ENCODE data around the gene HTRA3. TPM values are rescaled to one million over a fixed set of nuclear protein-coding genes. Genes with fewer than 3 reads are reported as not detected.
A peak's percentile ranks its signal among the peaks of the same experiment; 100 is the strongest.

The HTRA3 gene
- total RNA-seq, 1 donor from 2014 or later = 1.6 TPM

DNA sequence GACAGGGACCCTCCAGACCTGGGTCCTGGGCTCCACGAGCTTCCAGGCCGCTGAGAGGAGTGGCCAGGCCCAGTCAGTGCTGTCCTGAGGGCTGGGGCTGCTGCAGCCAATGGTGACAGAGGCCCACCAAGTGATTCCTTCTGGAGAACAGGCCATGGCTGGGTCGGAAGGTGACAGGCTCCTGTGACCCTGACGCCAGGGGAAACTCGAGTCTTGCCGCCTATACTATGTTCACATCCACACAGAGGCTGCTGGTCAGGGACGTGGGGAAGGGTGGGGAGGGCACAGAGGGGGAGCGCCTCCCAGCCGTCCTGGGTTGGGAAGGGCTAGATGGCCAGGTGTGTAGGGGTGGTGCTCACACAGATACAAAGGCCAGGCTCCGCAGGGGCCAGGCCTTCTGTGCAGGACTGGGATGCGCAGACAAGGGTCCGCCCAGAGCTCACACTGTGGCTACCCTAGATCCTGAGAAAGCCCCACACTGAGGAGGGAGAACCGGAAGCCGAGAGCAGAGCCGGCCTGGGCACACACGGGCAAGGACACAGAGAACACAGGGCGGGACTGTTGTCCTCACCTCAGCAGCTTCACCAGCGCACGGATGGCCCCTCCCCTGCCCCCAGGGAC lies 81.4 kb downstream of the HTRA3 start:
- no peak for DNase-seq (ENCODE audit: low spot score)
- no peak for ATAC-seq

DNA sequence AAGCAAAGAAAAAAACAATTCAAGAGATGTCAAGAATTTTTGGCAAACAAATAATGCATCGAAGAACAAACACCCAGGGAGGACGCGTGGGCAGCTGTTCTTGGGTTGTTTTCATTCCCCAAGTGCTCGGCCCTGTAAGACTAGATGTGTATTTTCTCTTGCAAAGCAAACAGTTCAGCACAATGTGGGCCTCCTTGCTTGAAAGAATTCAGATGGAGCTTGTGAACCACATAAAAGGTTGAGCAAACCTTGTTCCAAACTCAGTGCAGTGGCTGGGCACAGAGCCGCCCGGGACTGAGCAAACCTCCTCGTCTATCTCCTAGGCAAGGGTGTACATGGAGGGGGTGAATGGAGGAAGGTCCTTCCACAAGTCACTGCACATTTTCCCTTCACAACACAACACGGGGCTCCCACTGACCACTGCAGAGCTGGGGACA lies 82.4 kb downstream of the HTRA3 start:
- DNase-seq (ENCODE audit: low spot score) = no peak
- ATAC-seq = peak; percentile 24

DNA sequence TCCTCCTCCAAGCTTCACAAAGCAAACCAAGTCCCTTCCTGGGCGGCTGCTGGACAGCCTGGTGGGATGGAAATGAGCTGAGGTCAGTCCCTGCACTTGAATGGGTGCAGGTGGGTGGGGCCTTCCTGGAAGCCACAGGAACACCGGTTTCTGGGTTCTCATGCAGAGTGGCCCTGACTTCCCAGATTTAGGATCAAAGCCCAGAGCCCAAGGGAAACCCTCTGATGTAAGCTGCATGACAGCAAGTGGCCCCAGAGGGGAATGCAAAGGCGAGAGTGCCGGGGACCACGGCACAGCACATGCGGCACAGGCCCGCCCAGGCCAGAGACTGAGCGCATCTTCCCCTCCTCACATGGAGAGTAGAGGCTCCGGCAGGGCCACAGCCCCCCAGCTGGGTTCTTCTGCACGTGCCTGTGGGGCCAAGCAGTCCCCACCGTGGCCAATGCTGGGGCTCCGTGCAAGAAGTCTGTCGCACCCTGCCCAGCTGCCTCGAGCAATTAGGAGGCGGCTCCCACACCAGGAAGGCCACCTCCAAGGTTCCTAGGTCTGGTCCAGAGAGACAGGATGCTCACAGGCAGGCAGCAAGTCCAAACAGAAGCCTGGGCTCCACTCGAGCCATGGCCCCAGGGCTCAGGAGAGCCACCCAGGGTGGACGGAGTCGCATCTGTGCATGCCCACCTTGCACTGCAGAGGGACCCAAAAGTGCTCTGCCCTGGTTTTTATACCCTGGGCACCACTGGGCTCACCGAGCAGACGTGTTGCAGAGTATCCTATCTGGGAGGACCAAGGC lies 83.0 kb downstream of the HTRA3 start:
- ATAC-seq = no peak
- DNase-seq (ENCODE audit: low spot score) = peak; percentile 35

- DNase-seq (ENCODE audit: low spot score) (no peak), ATAC-seq (no peak)
Measured at GRCh38 chr4:8353158-8353669, 83.7 kb downstream of the HTRA3 start.

DNA sequence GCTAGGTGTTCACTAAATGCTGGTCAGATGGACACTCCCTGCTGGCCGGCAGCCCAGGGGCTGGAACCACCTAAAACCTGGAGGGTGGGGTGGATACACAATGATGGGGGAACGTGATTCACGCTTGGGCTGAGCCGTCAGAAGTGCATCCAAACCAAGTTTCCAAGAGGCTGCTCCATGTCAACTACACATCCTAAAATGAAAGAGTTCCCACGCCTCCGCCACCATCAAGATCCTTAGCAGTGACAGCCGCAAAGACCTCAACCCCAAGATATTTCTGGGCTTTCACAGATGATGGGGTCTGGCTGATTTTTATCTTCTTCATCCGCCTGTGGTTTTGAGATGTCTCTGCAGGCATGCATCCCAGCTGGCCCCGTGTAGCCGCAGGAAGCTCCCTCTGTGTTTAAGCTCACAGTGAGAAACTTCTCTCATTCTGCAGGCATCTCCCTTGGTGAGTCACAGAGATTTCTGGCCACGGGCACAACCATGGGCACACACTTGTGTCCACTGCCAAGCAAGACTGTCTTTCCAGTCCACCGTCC lies 84.4 kb downstream of the HTRA3 start:
- DNase-seq (ENCODE audit: low spot score) (no peak), ATAC-seq (no peak)

- no peak for ATAC-seq
Measured at GRCh38 chr4:8355306-8355705, 85.8 kb downstream of the HTRA3 start.

DNA sequence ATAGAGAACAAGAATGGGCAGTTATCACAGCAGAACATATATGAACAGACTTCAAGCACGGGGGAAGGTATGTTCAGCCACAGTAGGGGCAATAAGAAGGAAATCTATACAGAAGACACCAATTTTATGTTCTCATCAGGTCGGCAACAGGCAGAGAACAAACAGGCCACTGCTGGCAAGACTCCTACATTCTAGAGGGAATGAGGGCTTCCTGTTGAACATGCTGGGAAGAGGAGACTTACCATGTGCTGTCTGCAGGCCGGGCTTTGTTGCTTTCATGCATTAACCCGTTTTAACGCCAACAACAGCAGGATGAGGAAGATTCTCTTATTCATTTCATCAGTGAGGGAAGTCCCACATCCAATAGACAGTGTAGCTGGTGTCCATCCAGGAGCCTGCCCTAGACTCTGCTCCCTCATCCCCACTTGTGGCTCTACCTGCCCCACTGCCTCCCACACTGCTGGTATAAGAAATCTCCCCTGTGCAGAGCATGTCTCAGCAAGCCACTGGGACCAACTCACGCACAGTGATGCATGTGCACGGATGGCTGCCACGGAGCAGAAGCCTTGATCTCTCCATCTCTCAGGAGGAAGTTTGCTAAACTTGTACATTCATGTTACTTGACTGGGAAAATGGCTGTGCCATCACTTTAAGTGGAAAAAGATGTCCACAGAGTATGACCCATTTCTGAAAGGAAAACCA lies 86.5 kb downstream of the HTRA3 start:
- no peak for ATAC-seq
- DNase-seq (ENCODE audit: low spot score) = no peak

More at GRCh38 chr4:8355306-8355705, 85.8 kb downstream of the HTRA3 start:
- no peak for DNase-seq (ENCODE audit: low spot score)

Other genes starting within 250 kb of the HTRA3 start
- gene ABLIM2, start 110.9 kb upstream of the HTRA3 start, total RNA-seq = 3.6 TPM
- gene SH3TC1, start 70.5 kb upstream of the HTRA3 start, total RNA-seq = 33.3 TPM
- 21.3 TPM for gene ACOX3, start 171.0 kb downstream of the HTRA3 start, total RNA-seq
- gene TRMT44, start 171.0 kb downstream of the HTRA3 start, total RNA-seq = 11.6 TPM